Measurements from ENCODE around the gene SUMF2. TPM values are rescaled to one million over a fixed set of nuclear protein-coding genes. Genes with fewer than 3 reads are reported as not detected.
A peak's percentile ranks its signal among the peaks of the same experiment; 100 is the strongest.

SUMF2 gene
- total and polyA plus RNA-seq, 2 of the 13 experiments (the other 11 are each of a cell fraction or from before 2014, with no cell fraction given), result 48.9 to 54.4 TPM

DNA sequence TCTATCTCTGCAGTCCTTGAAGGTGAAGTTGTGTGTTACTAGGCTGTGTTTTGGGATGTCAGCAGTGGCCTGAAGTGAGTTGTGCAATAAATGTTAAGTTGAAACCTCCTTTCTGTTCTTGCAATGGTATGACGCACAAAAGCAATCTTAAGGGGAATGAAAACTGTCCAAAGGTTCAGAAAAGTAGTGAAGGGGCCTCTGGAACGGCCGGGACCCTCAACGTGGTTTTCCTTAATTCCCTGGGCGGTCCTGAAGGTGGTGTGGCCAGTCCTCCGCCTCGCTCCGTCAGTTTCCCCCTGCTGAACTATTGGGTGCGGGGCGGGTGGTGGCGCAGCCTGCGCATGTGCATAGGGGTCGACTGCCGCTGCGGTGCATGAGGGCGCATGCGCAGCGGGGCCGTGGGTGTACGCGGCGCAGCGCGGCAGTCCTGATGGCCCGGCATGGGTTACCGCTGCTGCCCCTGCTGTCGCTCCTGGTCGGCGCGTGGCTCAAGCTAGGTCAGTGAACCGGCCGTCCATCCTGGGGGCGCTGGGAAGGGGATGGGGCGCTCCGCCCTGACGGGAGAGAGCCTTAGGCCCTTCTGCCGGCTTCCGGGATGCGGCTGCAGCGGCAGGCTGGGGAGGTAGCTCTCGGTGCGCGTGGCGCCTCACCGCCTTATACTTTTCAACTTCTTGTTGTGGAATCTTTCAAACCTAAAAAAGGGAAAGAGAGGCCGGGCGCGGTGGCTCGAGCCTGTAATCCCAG is at the start of gene SUMF2 (continued):
- TF ChIP-seq, protein P1, sequence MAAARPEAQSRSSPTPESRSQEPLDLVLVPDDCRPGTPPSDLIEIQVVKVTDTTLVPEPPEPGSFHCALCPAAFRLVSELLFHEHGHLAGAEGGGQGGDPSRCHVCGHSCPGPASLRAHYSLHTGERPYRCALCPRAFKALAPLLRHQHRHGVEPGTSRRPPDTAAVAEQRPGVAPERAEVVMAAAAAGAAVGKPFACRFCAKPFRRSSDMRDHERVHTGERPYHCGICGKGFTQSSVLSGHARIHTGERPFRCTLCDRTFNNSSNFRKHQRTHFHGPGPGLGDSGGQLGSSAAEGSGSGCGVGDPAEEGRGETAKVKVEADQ (CRISPR knock-in tag; IDR thresholded peaks at IDR 0.05; ENCODE audit: borderline replicate concordance), result peak; percentile 51; the same call in 1 of the 2 replicates
- TF ChIP-seq, protein P2, sequence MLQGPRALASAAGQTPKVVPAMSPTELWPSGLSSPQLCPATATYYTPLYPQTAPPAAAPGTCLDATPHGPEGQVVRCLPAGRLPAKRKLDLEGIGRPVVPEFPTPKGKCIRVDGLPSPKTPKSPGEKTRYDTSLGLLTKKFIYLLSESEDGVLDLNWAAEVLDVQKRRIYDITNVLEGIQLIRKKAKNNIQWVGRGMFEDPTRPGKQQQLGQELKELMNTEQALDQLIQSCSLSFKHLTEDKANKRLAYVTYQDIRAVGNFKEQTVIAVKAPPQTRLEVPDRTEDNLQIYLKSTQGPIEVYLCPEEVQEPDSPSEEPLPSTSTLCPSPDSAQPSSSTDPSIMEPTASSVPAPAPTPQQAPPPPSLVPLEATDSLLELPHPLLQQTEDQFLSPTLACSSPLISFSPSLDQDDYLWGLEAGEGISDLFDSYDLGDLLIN (CRISPR knock-in tag; IDR thresholded peaks at IDR 0.05; ENCODE audit: borderline replicate concordance), result no peak
- TF ChIP-seq, protein P3, sequence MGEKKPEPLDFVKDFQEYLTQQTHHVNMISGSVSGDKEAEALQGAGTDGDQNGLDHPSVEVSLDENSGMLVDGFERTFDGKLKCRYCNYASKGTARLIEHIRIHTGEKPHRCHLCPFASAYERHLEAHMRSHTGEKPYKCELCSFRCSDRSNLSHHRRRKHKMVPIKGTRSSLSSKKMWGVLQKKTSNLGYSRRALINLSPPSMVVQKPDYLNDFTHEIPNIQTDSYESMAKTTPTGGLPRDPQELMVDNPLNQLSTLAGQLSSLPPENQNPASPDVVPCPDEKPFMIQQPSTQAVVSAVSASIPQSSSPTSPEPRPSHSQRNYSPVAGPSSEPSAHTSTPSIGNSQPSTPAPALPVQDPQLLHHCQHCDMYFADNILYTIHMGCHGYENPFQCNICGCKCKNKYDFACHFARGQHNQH (CRISPR knock-in tag; IDR thresholded peaks at IDR 0.05), result peak; percentile 42; the same call in 1 of the 2 replicates
- TF ChIP-seq, protein P4, sequence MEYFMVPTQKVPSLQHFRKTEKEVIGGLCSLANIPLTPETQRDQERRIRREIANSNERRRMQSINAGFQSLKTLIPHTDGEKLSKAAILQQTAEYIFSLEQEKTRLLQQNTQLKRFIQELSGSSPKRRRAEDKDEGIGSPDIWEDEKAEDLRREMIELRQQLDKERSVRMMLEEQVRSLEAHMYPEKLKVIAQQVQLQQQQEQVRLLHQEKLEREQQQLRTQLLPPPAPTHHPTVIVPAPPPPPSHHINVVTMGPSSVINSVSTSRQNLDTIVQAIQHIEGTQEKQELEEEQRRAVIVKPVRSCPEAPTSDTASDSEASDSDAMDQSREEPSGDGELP (IDR thresholded peaks at IDR 0.05; ENCODE audit: borderline replicate concordance, low read depth), result peak; percentile 41; the same call in 1 of the 2 replicates
- TF ChIP-seq ZNF562 (CRISPR knock-in tag; IDR thresholded peaks at IDR 0.05; ENCODE audit: borderline replicate concordance) (no peak), KAT2B (IDR thresholded peaks at IDR 0.05; ENCODE audit: borderline replicate concordance, low read depth, low read length) (no peak), ZBTB7B (CRISPR knock-in tag; IDR thresholded peaks at IDR 0.05) (peak; percentile 74; the same call in 1 of the 2 replicates), REXO4 (CRISPR knock-in tag; IDR thresholded peaks at IDR 0.05; ENCODE audit: borderline replicate concordance) (no peak), CEBPG (CRISPR knock-in tag; IDR thresholded peaks at IDR 0.05) (peak; percentile 85), ATF1 (CRISPR knock-in tag; IDR thresholded peaks at IDR 0.05) (no peak), IRX3 (CRISPR knock-in tag; IDR thresholded peaks at IDR 0.05; ENCODE audit: borderline replicate concordance, low read depth) (peak; percentile 22; the same call in 1 of the 2 replicates)
- TF ChIP-seq, protein P5, sequence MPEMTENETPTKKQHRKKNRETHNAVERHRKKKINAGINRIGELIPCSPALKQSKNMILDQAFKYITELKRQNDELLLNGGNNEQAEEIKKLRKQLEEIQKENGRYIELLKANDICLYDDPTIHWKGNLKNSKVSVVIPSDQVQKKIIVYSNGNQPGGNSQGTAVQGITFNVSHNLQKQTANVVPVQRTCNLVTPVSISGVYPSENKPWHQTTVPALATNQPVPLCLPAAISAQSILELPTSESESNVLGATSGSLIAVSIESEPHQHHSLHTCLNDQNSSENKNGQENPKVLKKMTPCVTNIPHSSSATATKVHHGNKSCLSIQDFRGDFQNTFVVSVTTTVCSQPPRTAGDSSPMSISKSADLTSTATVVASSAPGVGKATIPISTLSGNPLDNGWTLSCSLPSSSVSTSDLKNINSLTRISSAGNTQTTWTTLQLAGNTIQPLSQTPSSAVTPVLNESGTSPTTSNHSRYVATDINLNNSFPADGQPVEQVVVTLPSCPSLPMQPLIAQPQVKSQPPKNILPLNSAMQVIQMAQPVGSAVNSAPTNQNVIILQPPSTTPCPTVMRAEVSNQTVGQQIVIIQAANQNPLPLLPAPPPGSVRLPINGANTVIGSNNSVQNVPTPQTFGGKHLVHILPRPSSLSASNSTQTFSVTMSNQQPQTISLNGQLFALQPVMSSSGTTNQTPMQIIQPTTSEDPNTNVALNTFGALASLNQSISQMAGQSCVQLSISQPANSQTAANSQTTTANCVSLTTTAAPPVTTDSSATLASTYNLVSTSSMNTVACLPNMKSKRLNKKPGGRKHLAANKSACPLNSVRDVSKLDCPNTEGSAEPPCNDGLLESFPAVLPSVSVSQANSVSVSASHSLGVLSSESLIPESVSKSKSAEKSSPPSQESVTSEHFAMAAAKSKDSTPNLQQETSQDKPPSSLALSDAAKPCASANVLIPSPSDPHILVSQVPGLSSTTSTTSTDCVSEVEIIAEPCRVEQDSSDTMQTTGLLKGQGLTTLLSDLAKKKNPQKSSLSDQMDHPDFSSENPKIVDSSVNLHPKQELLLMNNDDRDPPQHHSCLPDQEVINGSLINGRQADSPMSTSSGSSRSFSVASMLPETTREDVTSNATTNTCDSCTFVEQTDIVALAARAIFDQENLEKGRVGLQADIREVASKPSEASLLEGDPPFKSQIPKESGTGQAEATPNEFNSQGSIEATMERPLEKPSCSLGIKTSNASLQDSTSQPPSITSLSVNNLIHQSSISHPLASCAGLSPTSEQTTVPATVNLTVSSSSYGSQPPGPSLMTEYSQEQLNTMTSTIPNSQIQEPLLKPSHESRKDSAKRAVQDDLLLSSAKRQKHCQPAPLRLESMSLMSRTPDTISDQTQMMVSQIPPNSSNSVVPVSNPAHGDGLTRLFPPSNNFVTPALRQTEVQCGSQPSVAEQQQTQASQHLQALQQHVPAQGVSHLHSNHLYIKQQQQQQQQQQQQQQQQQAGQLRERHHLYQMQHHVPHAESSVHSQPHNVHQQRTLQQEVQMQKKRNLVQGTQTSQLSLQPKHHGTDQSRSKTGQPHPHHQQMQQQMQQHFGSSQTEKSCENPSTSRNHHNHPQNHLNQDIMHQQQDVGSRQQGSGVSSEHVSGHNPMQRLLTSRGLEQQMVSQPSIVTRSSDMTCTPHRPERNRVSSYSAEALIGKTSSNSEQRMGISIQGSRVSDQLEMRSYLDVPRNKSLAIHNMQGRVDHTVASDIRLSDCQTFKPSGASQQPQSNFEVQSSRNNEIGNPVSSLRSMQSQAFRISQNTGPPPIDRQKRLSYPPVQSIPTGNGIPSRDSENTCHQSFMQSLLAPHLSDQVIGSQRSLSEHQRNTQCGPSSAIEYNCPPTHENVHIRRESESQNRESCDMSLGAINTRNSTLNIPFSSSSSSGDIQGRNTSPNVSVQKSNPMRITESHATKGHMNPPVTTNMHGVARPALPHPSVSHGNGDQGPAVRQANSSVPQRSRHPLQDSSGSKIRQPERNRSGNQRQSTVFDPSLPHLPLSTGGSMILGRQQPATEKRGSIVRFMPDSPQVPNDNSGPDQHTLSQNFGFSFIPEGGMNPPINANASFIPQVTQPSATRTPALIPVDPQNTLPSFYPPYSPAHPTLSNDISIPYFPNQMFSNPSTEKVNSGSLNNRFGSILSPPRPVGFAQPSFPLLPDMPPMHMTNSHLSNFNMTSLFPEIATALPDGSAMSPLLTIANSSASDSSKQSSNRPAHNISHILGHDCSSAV (CRISPR knock-in tag; IDR thresholded peaks at IDR 0.05; ENCODE audit: borderline replicate concordance), result no peak
- TF ChIP-seq, protein P6, sequence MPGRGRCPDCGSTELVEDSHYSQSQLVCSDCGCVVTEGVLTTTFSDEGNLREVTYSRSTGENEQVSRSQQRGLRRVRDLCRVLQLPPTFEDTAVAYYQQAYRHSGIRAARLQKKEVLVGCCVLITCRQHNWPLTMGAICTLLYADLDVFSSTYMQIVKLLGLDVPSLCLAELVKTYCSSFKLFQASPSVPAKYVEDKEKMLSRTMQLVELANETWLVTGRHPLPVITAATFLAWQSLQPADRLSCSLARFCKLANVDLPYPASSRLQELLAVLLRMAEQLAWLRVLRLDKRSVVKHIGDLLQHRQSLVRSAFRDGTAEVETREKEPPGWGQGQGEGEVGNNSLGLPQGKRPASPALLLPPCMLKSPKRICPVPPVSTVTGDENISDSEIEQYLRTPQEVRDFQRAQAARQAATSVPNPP (CRISPR knock-in tag; IDR thresholded peaks at IDR 0.05), result peak; percentile 78; the same call in 1 of the 2 replicates

Measured in HepG2 (cell line).